ENCODE results near the gene PRMT9. TPM values are rescaled to one million over a fixed set of nuclear protein-coding genes. Genes with fewer than 3 reads are reported as not detected.
A peak's percentile ranks its signal among the peaks of the same experiment; 100 is the strongest.

Gene PRMT9
- total RNA-seq, 2 donors from 2014 or later: 5.0 to 5.2 TPM

GRCh38 chr4:147616849-147617172 is 67.2 kb downstream of the PRMT9 start:
- no peak for DNase-seq (ENCODE audit: low spot score)
- Histone ChIP-seq H3K9me3 (no peaks in the 10 kb centered on the region), H3K27me3 (no peaks in the 10 kb centered on the region), H3K36me3 (no peaks in the 10 kb centered on the region), H3K4me1 (peaks cover 0 to 43% of the 10 kb centered on the region in 2 donors), H3K27ac (peak overlapping the region; percentile 66 to 77), H3K4me3 (peak overlapping the region; percentile 57 to 73)
- TF ChIP-seq CTCF (IDR thresholded peaks at IDR 0.05): no peak

- H3K4me1 ChIP-seq: no peaks in the 10 kb centered on the region
- H3K27ac ChIP-seq: no peak overlapping the region
- no peak for TF ChIP-seq CTCF (IDR thresholded peaks at IDR 0.05)
- no peak for DNase-seq (ENCODE audit: low spot score)
- H3K36me3 ChIP-seq: no peaks in the 10 kb centered on the region
- H3K27me3 ChIP-seq: no peaks in the 10 kb centered on the region
- no peaks in the 10 kb centered on the region for H3K9me3 ChIP-seq
- H3K4me3 ChIP-seq: no peak overlapping the region
Measured at GRCh38 chr4:147610686-147611085, 73.3 kb downstream of the PRMT9 start.

GRCh38 chr4:147607471-147607870 is 76.5 kb downstream of the PRMT9 start:
- Histone ChIP-seq H3K4me3 (no peak overlapping the region), H3K27ac (no peak overlapping the region), H3K4me1 (no peaks in the 10 kb centered on the region), H3K27me3 (no peaks in the 10 kb centered on the region), H3K36me3 (no peaks in the 10 kb centered on the region), H3K9me3 (no peaks in the 10 kb centered on the region)
- no peak for TF ChIP-seq CTCF (IDR thresholded peaks at IDR 0.05)
- no peak for DNase-seq (ENCODE audit: low spot score)

- Histone ChIP-seq H3K27me3 (no peaks in the 10 kb centered on the region), H3K4me1 (no peaks in the 10 kb centered on the region), H3K27ac (no peak overlapping the region), H3K4me3 (no peak overlapping the region), H3K36me3 (no peaks in the 10 kb centered on the region), H3K9me3 (no peaks in the 10 kb centered on the region)
- no peak for TF ChIP-seq CTCF (IDR thresholded peaks at IDR 0.05)
- no peak for DNase-seq (ENCODE audit: low spot score)
Measured at GRCh38 chr4:147605499-147605898, 78.5 kb downstream of the PRMT9 start.

- no peak for TF ChIP-seq CTCF (IDR thresholded peaks at IDR 0.05)
- no peak overlapping the region for H3K27ac ChIP-seq
- no peaks in the 10 kb centered on the region for H3K36me3 ChIP-seq
- no peaks in the 10 kb centered on the region for H3K9me3 ChIP-seq
- no peak for DNase-seq (ENCODE audit: low spot score)
- no peak overlapping the region for H3K4me3 ChIP-seq
- H3K27me3 ChIP-seq: no peaks in the 10 kb centered on the region
- no peaks in the 10 kb centered on the region for H3K4me1 ChIP-seq
Measured at GRCh38 chr4:147599769-147600168, 84.2 kb downstream of the PRMT9 start.

- H3K27ac ChIP-seq: no peak overlapping the region
- no peaks in the 10 kb centered on the region for H3K9me3 ChIP-seq
- no peaks in the 10 kb centered on the region for H3K4me1 ChIP-seq
- DNase-seq (ENCODE audit: low spot score): no peak
- H3K27me3 ChIP-seq: no peaks in the 10 kb centered on the region
- no peak for TF ChIP-seq CTCF (IDR thresholded peaks at IDR 0.05)
- H3K36me3 ChIP-seq: no peaks in the 10 kb centered on the region
- no peak overlapping the region for H3K4me3 ChIP-seq
Measured at GRCh38 chr4:147599206-147599605, 84.8 kb downstream of the PRMT9 start.
